ENCODE measurements around the gene CBLL1. TPM values are rescaled to one million over a fixed set of nuclear protein-coding genes. Genes with fewer than 3 reads are reported as not detected.
A peak's percentile ranks its signal among the peaks of the same experiment; 100 is the strongest.

The CBLL1 gene
- total and polyA plus RNA-seq, 2 of the 13 experiments (the other 11 are each of a cell fraction or from before 2014, with no cell fraction given), result 8.8 to 10.5 TPM

DNA sequence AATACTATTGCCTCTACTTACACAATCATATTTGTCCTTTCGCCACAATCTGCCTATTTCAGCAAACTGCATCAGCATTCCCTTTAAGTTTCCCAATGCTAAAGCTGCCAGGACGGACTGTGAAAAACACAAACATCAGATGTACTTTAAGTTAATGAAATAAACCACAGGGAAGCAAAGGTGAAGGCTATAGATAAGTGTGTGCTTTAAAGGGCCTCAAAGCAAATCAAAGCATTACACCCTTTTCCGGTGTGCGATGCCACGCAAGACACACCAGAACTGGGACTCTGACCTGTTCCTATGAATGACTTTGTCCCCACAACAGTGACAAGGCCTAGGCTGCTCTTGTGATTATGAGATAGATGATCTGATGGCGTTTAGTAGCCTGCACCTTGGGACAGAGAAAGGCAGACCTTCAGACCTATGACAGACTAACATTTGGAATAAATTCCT, 35.7 kb downstream of the CBLL1 start (continued):
- TF ChIP-seq, protein P1, sequence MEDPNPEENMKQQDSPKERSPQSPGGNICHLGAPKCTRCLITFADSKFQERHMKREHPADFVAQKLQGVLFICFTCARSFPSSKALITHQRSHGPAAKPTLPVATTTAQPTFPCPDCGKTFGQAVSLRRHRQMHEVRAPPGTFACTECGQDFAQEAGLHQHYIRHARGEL (CRISPR knock-in tag; IDR thresholded peaks at IDR 0.05), result no peak
- TF ChIP-seq, protein P2, sequence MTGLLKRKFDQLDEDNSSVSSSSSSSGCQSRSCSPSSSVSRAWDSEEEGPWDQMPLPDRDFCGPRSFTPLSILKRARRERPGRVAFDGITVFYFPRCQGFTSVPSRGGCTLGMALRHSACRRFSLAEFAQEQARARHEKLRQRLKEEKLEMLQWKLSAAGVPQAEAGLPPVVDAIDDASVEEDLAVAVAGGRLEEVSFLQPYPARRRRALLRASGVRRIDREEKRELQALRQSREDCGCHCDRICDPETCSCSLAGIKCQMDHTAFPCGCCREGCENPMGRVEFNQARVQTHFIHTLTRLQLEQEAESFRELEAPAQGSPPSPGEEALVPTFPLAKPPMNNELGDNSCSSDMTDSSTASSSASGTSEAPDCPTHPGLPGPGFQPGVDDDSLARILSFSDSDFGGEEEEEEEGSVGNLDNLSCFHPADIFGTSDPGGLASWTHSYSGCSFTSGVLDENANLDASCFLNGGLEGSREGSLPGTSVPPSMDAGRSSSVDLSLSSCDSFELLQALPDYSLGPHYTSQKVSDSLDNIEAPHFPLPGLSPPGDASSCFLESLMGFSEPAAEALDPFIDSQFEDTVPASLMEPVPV (CRISPR knock-in tag; IDR thresholded peaks at IDR 0.05), result no peak
- TF ChIP-seq ZNF724P (CRISPR knock-in tag; IDR thresholded peaks at IDR 0.05; ENCODE audit: borderline replicate concordance) (no peak), AHR (CRISPR knock-in tag; IDR thresholded peaks at IDR 0.05) (peak; percentile 79; the same call in 1 of the 2 replicates), NFKB2 (CRISPR knock-in tag; IDR thresholded peaks at IDR 0.05; ENCODE audit: borderline replicate concordance) (no peak), ZNF484 (CRISPR knock-in tag; IDR thresholded peaks at IDR 0.05; ENCODE audit: borderline replicate concordance, low read depth) (no peak), SETDB1 (CRISPR knock-in tag; IDR thresholded peaks at IDR 0.05; ENCODE audit: borderline replicate concordance) (no peak), KDM2A (CRISPR knock-in tag; IDR thresholded peaks at IDR 0.05; ENCODE audit: borderline replicate concordance, low read depth) (0 out of 2 replicates have a peak, but pooled peaks have one; percentile 47), KMT2A (CRISPR knock-in tag; IDR thresholded peaks at IDR 0.05) (no peak), NR3C1 (CRISPR knock-in tag; IDR thresholded peaks at IDR 0.05) (no peak), MAFF (IDR thresholded peaks at IDR 0.05; ENCODE audit: low read depth, low read length) (peak; percentile 79), ZNF589 (CRISPR knock-in tag; conservative IDR thresholded peaks at IDR 0.05) (peak; percentile 69; the same call in 1 of the 2 replicates), DR1 (CRISPR knock-in tag; IDR thresholded peaks at IDR 0.05) (no peak), KLF11 (CRISPR knock-in tag; IDR thresholded peaks at IDR 0.05) (no peak), ZNF501 (CRISPR knock-in tag; IDR thresholded peaks at IDR 0.05) (peak; percentile 70; the same call in 1 of the 2 replicates), ZNF7 (CRISPR knock-in tag; IDR thresholded peaks at IDR 0.05) (no peak; the same call in 1 of the 2 replicates), ASH2L (IDR thresholded peaks at IDR 0.05; ENCODE audit: insufficient read length, low read depth, low read length) (peak; percentile 72)
- TF ChIP-seq, protein P3, sequence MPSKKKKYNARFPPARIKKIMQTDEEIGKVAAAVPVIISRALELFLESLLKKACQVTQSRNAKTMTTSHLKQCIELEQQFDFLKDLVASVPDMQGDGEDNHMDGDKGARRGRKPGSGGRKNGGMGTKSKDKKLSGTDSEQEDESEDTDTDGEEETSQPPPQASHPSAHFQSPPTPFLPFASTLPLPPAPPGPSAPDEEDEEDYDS (CRISPR knock-in tag; IDR thresholded peaks at IDR 0.05), result peak; percentile 62
- TF ChIP-seq, protein P4, sequence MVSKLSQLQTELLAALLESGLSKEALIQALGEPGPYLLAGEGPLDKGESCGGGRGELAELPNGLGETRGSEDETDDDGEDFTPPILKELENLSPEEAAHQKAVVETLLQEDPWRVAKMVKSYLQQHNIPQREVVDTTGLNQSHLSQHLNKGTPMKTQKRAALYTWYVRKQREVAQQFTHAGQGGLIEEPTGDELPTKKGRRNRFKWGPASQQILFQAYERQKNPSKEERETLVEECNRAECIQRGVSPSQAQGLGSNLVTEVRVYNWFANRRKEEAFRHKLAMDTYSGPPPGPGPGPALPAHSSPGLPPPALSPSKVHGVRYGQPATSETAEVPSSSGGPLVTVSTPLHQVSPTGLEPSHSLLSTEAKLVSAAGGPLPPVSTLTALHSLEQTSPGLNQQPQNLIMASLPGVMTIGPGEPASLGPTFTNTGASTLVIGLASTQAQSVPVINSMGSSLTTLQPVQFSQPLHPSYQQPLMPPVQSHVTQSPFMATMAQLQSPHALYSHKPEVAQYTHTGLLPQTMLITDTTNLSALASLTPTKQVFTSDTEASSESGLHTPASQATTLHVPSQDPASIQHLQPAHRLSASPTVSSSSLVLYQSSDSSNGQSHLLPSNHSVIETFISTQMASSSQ (IDR thresholded peaks at IDR 0.05; ENCODE audit: low read depth), result peak; percentile 80
- TF ChIP-seq, protein P4 (CRISPR knock-in tag; IDR thresholded peaks at IDR 0.05; ENCODE audit: borderline replicate concordance), result peak; percentile 90; the same call in 1 of the 2 replicates
- TF ChIP-seq, protein P5, sequence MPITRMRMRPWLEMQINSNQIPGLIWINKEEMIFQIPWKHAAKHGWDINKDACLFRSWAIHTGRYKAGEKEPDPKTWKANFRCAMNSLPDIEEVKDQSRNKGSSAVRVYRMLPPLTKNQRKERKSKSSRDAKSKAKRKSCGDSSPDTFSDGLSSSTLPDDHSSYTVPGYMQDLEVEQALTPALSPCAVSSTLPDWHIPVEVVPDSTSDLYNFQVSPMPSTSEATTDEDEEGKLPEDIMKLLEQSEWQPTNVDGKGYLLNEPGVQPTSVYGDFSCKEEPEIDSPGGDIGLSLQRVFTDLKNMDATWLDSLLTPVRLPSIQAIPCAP (CRISPR knock-in tag; IDR thresholded peaks at IDR 0.05; ENCODE audit: low read depth), result no peak
- TF ChIP-seq, protein P6, sequence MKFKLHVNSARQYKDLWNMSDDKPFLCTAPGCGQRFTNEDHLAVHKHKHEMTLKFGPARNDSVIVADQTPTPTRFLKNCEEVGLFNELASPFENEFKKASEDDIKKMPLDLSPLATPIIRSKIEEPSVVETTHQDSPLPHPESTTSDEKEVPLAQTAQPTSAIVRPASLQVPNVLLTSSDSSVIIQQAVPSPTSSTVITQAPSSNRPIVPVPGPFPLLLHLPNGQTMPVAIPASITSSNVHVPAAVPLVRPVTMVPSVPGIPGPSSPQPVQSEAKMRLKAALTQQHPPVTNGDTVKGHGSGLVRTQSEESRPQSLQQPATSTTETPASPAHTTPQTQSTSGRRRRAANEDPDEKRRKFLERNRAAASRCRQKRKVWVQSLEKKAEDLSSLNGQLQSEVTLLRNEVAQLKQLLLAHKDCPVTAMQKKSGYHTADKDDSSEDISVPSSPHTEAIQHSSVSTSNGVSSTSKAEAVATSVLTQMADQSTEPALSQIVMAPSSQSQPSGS (CRISPR knock-in tag; IDR thresholded peaks at IDR 0.05), result peak; percentile 78

All from HepG2 (cell line).